Endothelial cell (in vitro differentiated cells): ENCODE data around the gene ZBTB22. TPM values are rescaled to one million over a fixed set of nuclear protein-coding genes. Genes with fewer than 3 reads are reported as not detected.
A peak's percentile ranks its signal among the peaks of the same experiment; 100 is the strongest.
"Not testable (repeated sequence)": the region's sequence is repeated elsewhere in the genome, so short reads cannot be mapped to it uniquely, and the experiment has no call there.

Experiments used
- DNase-seq: peaks from one replicate; pipeline ENCODE4 v3.0.0; 2021; ENCODE audit warnings: low spot score
- H3K27ac Mint-ChIP-seq: one replicate; pipeline ENCODE4 v1.8.0; 2021; ENCODE audit warnings: mixed read lengths, inconsistent platforms; ENCODE audit not compliant: unreplicated experiment
- H3K27me3 Mint-ChIP-seq: one replicate; pipeline ENCODE4 v1.8.0; 2021; ENCODE audit warnings: mild to moderate bottlenecking, moderate library complexity, mixed read lengths, inconsistent platforms; ENCODE audit not compliant: unreplicated experiment
- H3K36me3 Mint-ChIP-seq: one replicate; pipeline ENCODE4 v1.8.0; 2021; ENCODE audit warnings: mild to moderate bottlenecking, low read depth, mixed read lengths, inconsistent platforms; ENCODE audit not compliant: unreplicated experiment
- H3K4me1 Mint-ChIP-seq: one replicate; pipeline ENCODE4 v1.8.0; 2021; ENCODE audit warnings: mild to moderate bottlenecking, mixed read lengths, inconsistent platforms; ENCODE audit not compliant: unreplicated experiment
- H3K4me3 Mint-ChIP-seq: one replicate; pipeline ENCODE4 v1.8.0; 2021; ENCODE audit warnings: mild to moderate bottlenecking, mixed read lengths, inconsistent platforms; ENCODE audit not compliant: unreplicated experiment
- H3K9me3 Mint-ChIP-seq: one replicate; pipeline ENCODE4 v1.8.0; 2021; ENCODE audit warnings: mixed read lengths, inconsistent platforms; ENCODE audit not compliant: unreplicated experiment
- total RNA-seq: library from RNA; stranded (reverse); fragmentation: NEBNext Ultra II Directional; extraction: Animal tissue kit (Norgen Biotek cat#: 25700); gene quantifications from one replicate; pipeline ENCODE4 v1.2.1, GENCODE V29; 2021; ENCODE audit not compliant: unreplicated experiment
- TF ChIP-seq, protein P1 (sequence below): fragments of 200-600 bp; sonication (generic); IDR thresholded peaks from one replicate; pipeline ENCODE4 v1.5.0; 2021; ENCODE audit warnings: antibody characterized with exemption; ENCODE audit not compliant: unreplicated experiment

Gene ZBTB22
- total RNA-seq, 1 donor from 2014 or later, result 16.9 TPM

DNA sequence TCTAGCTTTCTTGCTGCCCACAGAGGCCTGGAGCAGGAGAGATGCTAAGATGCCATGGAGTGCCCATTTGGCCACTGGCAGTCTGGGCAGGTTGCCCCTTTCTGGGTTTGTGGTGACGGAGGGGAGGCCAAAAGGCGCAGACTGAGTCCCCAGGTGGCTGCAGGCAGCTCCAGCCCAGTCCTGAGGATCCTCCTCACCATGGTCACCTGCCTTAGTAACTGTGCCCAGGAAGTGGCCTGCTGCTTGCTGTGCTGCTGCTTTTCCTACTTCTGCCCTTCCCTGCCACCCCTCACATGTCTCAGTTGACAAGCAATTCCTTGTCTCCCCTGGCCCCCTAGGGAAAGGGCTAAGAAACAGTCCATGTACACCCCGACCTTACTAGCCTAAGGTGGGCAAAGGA lies 38.8 kb upstream of the ZBTB22 start:
- Mint-ChIP-seq H3K27ac (no peak overlapping the region), H3K4me3 (no peak overlapping the region), H3K9me3 (no peaks in the 10 kb centered on the region), H3K4me1 (no peaks in the 10 kb centered on the region), H3K27me3 (no peaks in the 10 kb centered on the region), H3K36me3 (peaks cover 3% of the 10 kb centered on the region)
- DNase-seq, result no peak
- TF ChIP-seq, protein P1, sequence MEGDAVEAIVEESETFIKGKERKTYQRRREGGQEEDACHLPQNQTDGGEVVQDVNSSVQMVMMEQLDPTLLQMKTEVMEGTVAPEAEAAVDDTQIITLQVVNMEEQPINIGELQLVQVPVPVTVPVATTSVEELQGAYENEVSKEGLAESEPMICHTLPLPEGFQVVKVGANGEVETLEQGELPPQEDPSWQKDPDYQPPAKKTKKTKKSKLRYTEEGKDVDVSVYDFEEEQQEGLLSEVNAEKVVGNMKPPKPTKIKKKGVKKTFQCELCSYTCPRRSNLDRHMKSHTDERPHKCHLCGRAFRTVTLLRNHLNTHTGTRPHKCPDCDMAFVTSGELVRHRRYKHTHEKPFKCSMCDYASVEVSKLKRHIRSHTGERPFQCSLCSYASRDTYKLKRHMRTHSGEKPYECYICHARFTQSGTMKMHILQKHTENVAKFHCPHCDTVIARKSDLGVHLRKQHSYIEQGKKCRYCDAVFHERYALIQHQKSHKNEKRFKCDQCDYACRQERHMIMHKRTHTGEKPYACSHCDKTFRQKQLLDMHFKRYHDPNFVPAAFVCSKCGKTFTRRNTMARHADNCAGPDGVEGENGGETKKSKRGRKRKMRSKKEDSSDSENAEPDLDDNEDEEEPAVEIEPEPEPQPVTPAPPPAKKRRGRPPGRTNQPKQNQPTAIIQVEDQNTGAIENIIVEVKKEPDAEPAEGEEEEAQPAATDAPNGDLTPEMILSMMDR, result no peak

DNA sequence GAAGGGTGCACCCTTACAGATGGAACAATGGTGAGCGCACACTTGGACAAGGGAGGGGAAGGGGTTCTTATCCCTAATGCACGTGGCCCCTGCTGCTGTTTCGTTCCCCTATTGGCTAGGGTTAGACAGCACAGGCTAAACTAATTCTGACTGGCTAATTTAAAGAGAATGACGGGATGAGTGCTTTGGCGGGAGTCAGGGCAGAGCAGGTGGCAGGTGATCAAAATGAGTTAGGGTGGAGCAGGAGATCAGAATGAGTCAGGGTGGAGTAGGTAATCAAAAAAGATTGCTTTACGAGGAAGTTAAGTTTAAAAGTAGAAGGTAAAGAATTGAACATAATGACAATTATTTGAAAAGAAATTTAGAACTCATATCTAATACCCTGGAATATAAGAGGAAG lies 38.3 kb upstream of the ZBTB22 start:
- not testable (repeated sequence) for H3K36me3 Mint-ChIP-seq, H3K9me3 Mint-ChIP-seq, DNase-seq, H3K4me1 Mint-ChIP-seq, H3K27ac Mint-ChIP-seq, H3K27me3 Mint-ChIP-seq, H3K4me3 Mint-ChIP-seq

DNA sequence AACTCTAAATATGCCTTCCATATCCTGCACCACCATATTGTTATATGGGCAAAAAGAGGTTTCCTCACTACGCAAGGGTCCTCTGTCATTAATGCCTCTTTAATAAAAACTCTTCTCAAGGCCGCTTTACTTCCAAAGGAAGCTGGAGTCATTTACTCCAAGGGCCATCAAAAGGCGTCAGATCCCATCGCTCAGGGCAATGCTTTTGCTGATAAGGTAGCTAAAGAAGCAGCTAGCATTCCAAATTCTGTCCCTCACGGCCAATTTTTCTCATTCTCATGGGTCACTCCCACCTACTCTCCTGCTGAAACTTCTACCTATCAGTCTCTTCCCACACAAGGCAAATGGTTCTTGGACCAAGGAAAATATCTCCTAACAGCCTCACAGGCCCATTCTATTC lies 30.3 kb upstream of the ZBTB22 start:
- no peak for DNase-seq
- Mint-ChIP-seq H3K4me3 (no peak overlapping the region), H3K27ac (no peak overlapping the region), H3K36me3 (no peaks in the 10 kb centered on the region), H3K9me3 (no peaks in the 10 kb centered on the region), H3K4me1 (peaks cover 17% of the 10 kb centered on the region), H3K27me3 (peaks cover 3% of the 10 kb centered on the region)
- TF ChIP-seq, protein P1, result no peak

DNA sequence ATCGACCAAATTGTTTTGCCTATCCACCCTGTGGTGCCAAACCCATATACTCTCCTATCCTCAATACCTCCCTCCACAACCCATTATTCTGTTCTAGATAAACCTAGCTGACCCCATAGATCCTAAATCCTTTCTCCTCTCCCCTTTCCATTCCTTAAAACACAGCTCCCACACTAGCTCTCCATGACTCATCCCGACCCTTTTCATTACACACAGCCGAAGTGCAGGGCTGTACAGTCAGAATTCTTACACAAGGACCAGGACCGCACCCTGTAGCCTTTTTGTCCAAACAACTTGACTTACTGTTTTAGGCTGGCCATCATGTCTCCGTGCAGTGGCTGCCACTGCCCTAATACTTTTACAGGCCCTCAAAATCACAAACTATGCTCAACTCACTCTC lies 29.4 kb upstream of the ZBTB22 start:
- not testable (repeated sequence) for H3K4me3 Mint-ChIP-seq, H3K9me3 Mint-ChIP-seq, H3K27me3 Mint-ChIP-seq, DNase-seq, H3K27ac Mint-ChIP-seq, H3K36me3 Mint-ChIP-seq
- peaks cover 17% of the 10 kb centered on the region for H3K4me1 Mint-ChIP-seq

DNA sequence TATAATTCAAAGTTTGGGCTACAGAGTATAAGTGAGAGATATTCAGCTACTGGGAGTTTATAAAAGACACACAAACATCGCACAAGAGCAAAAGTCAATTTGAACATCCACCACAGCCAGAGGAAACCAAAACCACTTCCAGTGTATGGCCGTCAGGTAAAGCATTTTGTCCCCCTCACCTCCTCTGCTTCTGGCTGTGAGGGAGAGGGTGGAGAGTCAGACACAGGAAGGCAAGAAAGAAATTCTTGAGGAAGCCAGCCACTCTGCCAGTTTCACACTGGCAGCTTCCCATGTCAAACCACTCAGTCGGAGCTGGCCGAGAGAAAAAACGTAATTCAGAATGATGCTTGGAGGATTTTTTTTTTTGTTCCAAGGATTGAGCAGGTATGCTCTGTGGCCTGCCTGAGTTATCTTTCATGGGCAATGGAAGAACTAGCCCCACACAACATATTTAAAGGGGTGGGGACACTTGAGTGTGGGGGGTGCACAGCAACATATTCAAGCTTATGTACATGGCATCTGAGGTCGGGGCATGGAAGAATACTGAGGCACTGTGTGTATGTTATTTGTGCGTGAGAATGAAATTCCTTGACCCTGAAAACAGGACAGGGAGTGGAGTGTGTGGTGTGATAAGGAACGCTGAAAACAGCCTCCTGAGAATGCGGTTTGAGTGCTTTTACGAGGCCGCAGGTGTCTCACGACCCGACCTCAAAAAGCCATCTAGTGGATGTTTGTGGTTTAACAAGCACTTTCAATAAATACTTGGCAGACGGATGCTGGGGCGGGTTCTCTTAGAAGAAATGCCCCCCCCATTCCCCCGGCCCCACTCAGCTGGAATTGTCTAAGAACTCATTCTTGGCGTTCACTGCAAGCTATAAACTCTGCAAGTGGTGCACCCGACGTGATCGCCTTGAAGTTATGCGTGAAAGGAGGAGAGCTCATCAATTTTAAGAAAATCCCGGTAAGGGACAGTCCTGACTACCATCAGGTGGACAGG lies 27.5 kb upstream of the ZBTB22 start:
- TF ChIP-seq, protein P1, result peak; percentile 82
- Mint-ChIP-seq H3K27ac (peak overlapping the region; percentile 22), H3K36me3 (no peaks in the 10 kb centered on the region), H3K27me3 (peaks cover 3% of the 10 kb centered on the region), H3K9me3 (no peaks in the 10 kb centered on the region), H3K4me1 (peaks cover 17% of the 10 kb centered on the region), H3K4me3 (no peak overlapping the region)
- DNase-seq, result peak; percentile 41
